Activated CD8-positive, alpha-beta T cell treated with anti-CD3 and anti-CD28 coated beads for 36 hours (primary cell): ENCODE results near the gene IFT122. TPM values are rescaled to one million over a fixed set of nuclear protein-coding genes. Genes with fewer than 3 reads are reported as not detected.

Source experiments
- ATAC-seq: fragments of 200-7000 bp; cut with Tn5 transposase; one replicate; pipeline ENCODE4 v1.10.0; 2021; ENCODE audit warnings: mild to moderate bottlenecking, moderate library complexity
- CTCF ChIA-PET: fragments of 350-600 bp; sonication (Branson Sonifier 250); formaldehyde crosslinking; loops from one replicate; lab custom pipeline; 2021; ENCODE audit warnings: antibody characterized with exemption; lab: Charles Lee
- POLR2A ChIA-PET: fragments of 350-600 bp; sonication (Branson Sonifier 250); formaldehyde crosslinking; loops from one replicate; lab custom pipeline; 2021; ENCODE audit warnings: antibody characterized with exemption; lab: Charles Lee
- DNase-seq: peaks from one replicate; pipeline ENCODE4 v3.0.0-alpha.2; 2020
- H3K27ac Mint-ChIP-seq: one replicate; pipeline ENCODE4 v1.8.0; 2021; ENCODE audit warnings: mild to moderate bottlenecking, mixed read lengths
- H3K27me3 Mint-ChIP-seq: one replicate; pipeline ENCODE4 v1.8.0; 2021; ENCODE audit warnings: mixed read lengths
- H3K36me3 Mint-ChIP-seq: one replicate; pipeline ENCODE4 v1.8.0; 2021; ENCODE audit warnings: low read depth, mixed read lengths
- H3K4me1 Mint-ChIP-seq: one replicate; pipeline ENCODE4 v1.8.0; 2021; ENCODE audit warnings: low read depth, mixed read lengths
- H3K4me3 Mint-ChIP-seq: one replicate; pipeline ENCODE4 v1.8.0; 2021; ENCODE audit warnings: mild to moderate bottlenecking, moderate library complexity, mixed read lengths
- H3K9me3 Mint-ChIP-seq: one replicate; pipeline ENCODE4 v1.8.0; 2021; ENCODE audit warnings: mixed read lengths
- CTCF ChIP-seq: fragments of 200-600 bp; IDR thresholded peaks from one replicate; pipeline ENCODE4 v1.8.0; 2022; ENCODE audit warnings: antibody characterized with exemption, mild to moderate bottlenecking
- intact Hi-C: fragments of 100-400 bp; cut with micrococcal nuclease; formaldehyde crosslinking; loops from one replicate; pipeline ENCODE4 v1.10.0; 2022
- total RNA-seq, 2 experiments: library from RNA; stranded (reverse); gene quantifications; one replicate each; pipeline ENCODE4 v1.2.3, GENCODE V29; 2021

Gene IFT122
- total RNA-seq, 2 experiments from 2014 or later, result 18.9 to 20.4 TPM

GRCh38 chr3:129402616-129403015 lies 37.4 kb upstream of the IFT122 start:
- ChIA-PET POLR2A (interaction anchor here (2.2 kb wide), 1 partner anchor 86 kb away, joined by 8 read pairs; a partner anchor contains a TSS), CTCF (no interaction called here)
- intact Hi-C loops, result no loop called here
- Mint-ChIP-seq H3K4me1 (peaks cover 13% of the 10 kb centered on the region), H3K36me3 (peaks cover 7% of the 10 kb centered on the region), H3K27me3 (no peaks in the 10 kb centered on the region), H3K9me3 (no peaks in the 10 kb centered on the region), H3K4me3 (no peak overlapping the region), H3K27ac (no peak overlapping the region)
- DNase-seq (no peak), ATAC-seq (no peak)
- TF ChIP-seq CTCF, result no peak

- ChIA-PET POLR2A (no interaction called here), CTCF (no interaction called here)
- peaks cover 6% of the 10 kb centered on the region for H3K4me1 Mint-ChIP-seq
- H3K4me3 Mint-ChIP-seq, result no peak overlapping the region
- no peak for TF ChIP-seq CTCF
- intact Hi-C loops, result no loop called here
- peaks cover 4% of the 10 kb centered on the region for H3K36me3 Mint-ChIP-seq
- DNase-seq, result no peak
- H3K27me3 Mint-ChIP-seq, result no peaks in the 10 kb centered on the region
- H3K9me3 Mint-ChIP-seq, result no peaks in the 10 kb centered on the region
- ATAC-seq, result no peak
- no peak overlapping the region for H3K27ac Mint-ChIP-seq
Observed at GRCh38 chr3:129403450-129403849, 36.6 kb upstream of the IFT122 start.

GRCh38 chr3:129404130-129404529 lies 35.9 kb upstream of the IFT122 start:
- no peak for TF ChIP-seq CTCF
- H3K36me3 Mint-ChIP-seq, result no peaks in the 10 kb centered on the region
- H3K4me3 Mint-ChIP-seq, result no peak overlapping the region
- intact Hi-C loops, result no loop called here
- ChIA-PET CTCF (no interaction called here), POLR2A (interaction anchor here (1.4 kb wide), 1 partner anchor 8 kb away, joined by 3 read pairs; no protein-coding TSS in a partner anchor)
- no peaks in the 10 kb centered on the region for H3K9me3 Mint-ChIP-seq
- H3K27me3 Mint-ChIP-seq, result no peaks in the 10 kb centered on the region
- DNase-seq, result no peak
- no peak for ATAC-seq
- H3K4me1 Mint-ChIP-seq, result peaks cover 4% of the 10 kb centered on the region
- H3K27ac Mint-ChIP-seq, result no peak overlapping the region

- intact Hi-C loops, result no loop called here
- no peak for TF ChIP-seq CTCF
- ATAC-seq (no peak), DNase-seq (no peak)
- H3K9me3 Mint-ChIP-seq, result no peaks in the 10 kb centered on the region
- no peak overlapping the region for H3K4me3 Mint-ChIP-seq
- no peaks in the 10 kb centered on the region for H3K36me3 Mint-ChIP-seq
- no peaks in the 10 kb centered on the region for H3K27me3 Mint-ChIP-seq
- no peak overlapping the region for H3K27ac Mint-ChIP-seq
- ChIA-PET POLR2A (interaction anchor here (1.4 to 1.6 kb wide), 2 partner anchors 8 to 35 kb away, joined by 3 to 4 read pairs; partner anchors contain the start of genes IFT122 and MBD4), CTCF (no interaction called here)
- H3K4me1 Mint-ChIP-seq, result peaks cover 3% of the 10 kb centered on the region
Observed at GRCh38 chr3:129404610-129405009, 35.4 kb upstream of the IFT122 start.

GRCh38 chr3:129409541-129409940 lies 30.5 kb upstream of the IFT122 start:
- no peaks in the 10 kb centered on the region for H3K27me3 Mint-ChIP-seq
- no peak for DNase-seq
- CTCF ChIA-PET, result interaction anchor here (1.4 to 3.4 kb wide), 2 partner anchors 10 to 26 kb away, joined by 4 to 16 read pairs; no protein-coding TSS in a partner anchor
- no peaks in the 10 kb centered on the region for H3K9me3 Mint-ChIP-seq
- TF ChIP-seq CTCF, result no peak
- intact Hi-C loops, result no loop called here
- ATAC-seq, result no peak
- POLR2A ChIA-PET, result interaction anchor here (0.6 to 1.2 kb wide), 4 partner anchors 8 to 19 kb away, joined by 3 to 4 read pairs (median 3); partner anchors contain the start of gene EFCAB12
- H3K27ac Mint-ChIP-seq, result no peak overlapping the region
- H3K4me1 Mint-ChIP-seq, result no peaks in the 10 kb centered on the region
- H3K4me3 Mint-ChIP-seq, result no peak overlapping the region
- no peaks in the 10 kb centered on the region for H3K36me3 Mint-ChIP-seq
